ENCODE measurements around the gene MGAT5.
A peak's percentile ranks its signal among the peaks of the same experiment; 100 is the strongest.

MGAT5 gene

GRCh38 chr2:134368009-134368817 lies 114.3 kb downstream of the MGAT5 start:
- TF ChIP-seq ZNF394 (tag by site-specific recombination; IDR thresholded peaks at IDR 0.05; ENCODE audit: borderline replicate concordance), result peak; percentile 89
- TF ChIP-seq YY2 (tag by site-specific recombination; IDR thresholded peaks at IDR 0.05), result no peak
- TF ChIP-seq ZBTB48 (tag by site-specific recombination; IDR thresholded peaks at IDR 0.05), result no peak
- TF ChIP-seq ZNF10 (tag by site-specific recombination; IDR thresholded peaks at IDR 0.05), result peak; percentile 64; the same call in 1 of the 2 replicates
- 0 out of 2 replicates have a peak, but pooled peaks have one; percentile 40 for TF ChIP-seq TCF7L2 (IDR thresholded peaks at IDR 0.05; ENCODE audit: borderline replicate concordance, low read depth, low read length)
- TF ChIP-seq OSR2 (tag by site-specific recombination; IDR thresholded peaks at IDR 0.05), result peak; percentile 81
- TF ChIP-seq ZNF654 (tag by site-specific recombination; IDR thresholded peaks at IDR 0.05; ENCODE audit: low read depth), result no peak
- 0 out of 2 replicates have a peak, but pooled peaks have one; percentile 14 for TF ChIP-seq ZNF366 (tag by site-specific recombination; conservative IDR thresholded peaks at IDR 0.05)
- TF ChIP-seq ZIC2 (tag by site-specific recombination; IDR thresholded peaks at IDR 0.05), result no peak
- TF ChIP-seq ZNF548 (tag by site-specific recombination; IDR thresholded peaks at IDR 0.05), result no peak
- no peak for TF ChIP-seq MEIS1 (CRISPR knock-in tag; IDR thresholded peaks at IDR 0.05; ENCODE audit: borderline replicate concordance)
- TF ChIP-seq MZF1 (tag by site-specific recombination; IDR thresholded peaks at IDR 0.05; ENCODE audit: borderline replicate concordance), result peak; percentile 83; the same call in 1 of the 2 replicates
- peak; percentile 51; the same call in 1 of the 2 replicates for TF ChIP-seq TRIM28 (IDR thresholded peaks at IDR 0.05; ENCODE audit: borderline replicate concordance, low read length)
- TF ChIP-seq ZBTB17 (tag by site-specific recombination; IDR thresholded peaks at IDR 0.05), result 0 out of 2 replicates have a peak, but pooled peaks have one; percentile 22
- TF ChIP-seq HOXC10 (CRISPR knock-in tag; IDR thresholded peaks at IDR 0.05), result no peak
- peak; percentile 56 for TF ChIP-seq PRDM6 (tag by site-specific recombination; IDR thresholded peaks at IDR 0.05)
- peak; percentile 53 for TF ChIP-seq PRDM10 (tag by site-specific recombination; IDR thresholded peaks at IDR 0.05)
- no peak for TF ChIP-seq ZNF416 (tag by site-specific recombination; IDR thresholded peaks at IDR 0.05)
- TF ChIP-seq ZNF704 (tag by site-specific recombination; IDR thresholded peaks at IDR 0.05), result no peak
- no peak for TF ChIP-seq ZNF610 (tag by site-specific recombination; IDR thresholded peaks at IDR 0.05; ENCODE audit: borderline replicate concordance)
- no peak overlapping the region for H3K4me3 ChIP-seq (ENCODE audit: low read depth, low read length)
- ChIA-PET CTCF (interaction anchor here (1.0 to 2.2 kb wide), 4 partner anchors 45 to 250 kb away, joined by 3 to 7 read pairs (median 4); no protein-coding TSS in a partner anchor), POLR2A (no interaction called here)
- peaks cover 14% of the 10 kb centered on the region for H3K4me1 ChIP-seq (ENCODE audit: control insufficient read depth, insufficient read depth, low read length)
- H3K27ac ChIP-seq (ENCODE audit: extremely low read depth, low read depth, low read length), result no peak overlapping the region; the same call in 1 of the 2 replicates
- H3K9me3 ChIP-seq (ENCODE audit: control insufficient read depth, insufficient read depth, low read depth, low read length), result no peaks in the 10 kb centered on the region
- peaks cover 0 to 9% of the 10 kb centered on the region in 2 experiments; a peak in 1 of 3 replicates for H3K36me3 ChIP-seq (ENCODE audit: control insufficient read depth in 2 of 2, insufficient read depth in 1 of 2, low read length in 2 of 2)
